PFSK-1 (cell line): Measurements from ENCODE around the gene YWHAG.

ENCODE experiments used
- FOXP2 ChIP-seq: optimal IDR thresholded peaks from 2 replicates; pipeline ENCODE3; 2011; ENCODE audit warnings: borderline replicate concordance, control low read depth, inconsistent platforms; ENCODE audit not compliant: insufficient read depth; ENCODE audit errors: extremely low read length, extremely low read depth
- POLR2AphosphoS5 ChIP-seq: IDR thresholded peaks from 2 replicates; pipeline ENCODE4 v1.6.1; 2012; ENCODE audit warnings: low read depth, mild to moderate bottlenecking, control low read depth, low read length, moderate library complexity
- SIN3A ChIP-seq: IDR thresholded peaks from 2 replicates; pipeline ENCODE4 v1.6.1; 2012; ENCODE audit warnings: mild to moderate bottlenecking, low read length, moderate library complexity, borderline replicate concordance; ENCODE audit not compliant: insufficient read depth
- TAF1 ChIP-seq: IDR thresholded peaks from 2 replicates; pipeline ENCODE4 v1.6.1; 2012; ENCODE audit warnings: low read length, control low read depth, borderline replicate concordance; ENCODE audit not compliant: insufficient read depth
- TF ChIP-seq, protein P1 (sequence below), 2 experiments: IDR thresholded peaks; 2 replicates each; pipeline versions ENCODE4 v1.6.1 to v1.8.0; 2011 to 2012; ENCODE audit warnings: low read depth in 2 of 2, low read length in 2 of 2, control low read depth in 1 of 2, inconsistent platforms in 1 of 2, mild to moderate bottlenecking in 1 of 2, moderate library complexity in 1 of 2; ENCODE audit not compliant: insufficient read depth in 1 of 2

DNA sequence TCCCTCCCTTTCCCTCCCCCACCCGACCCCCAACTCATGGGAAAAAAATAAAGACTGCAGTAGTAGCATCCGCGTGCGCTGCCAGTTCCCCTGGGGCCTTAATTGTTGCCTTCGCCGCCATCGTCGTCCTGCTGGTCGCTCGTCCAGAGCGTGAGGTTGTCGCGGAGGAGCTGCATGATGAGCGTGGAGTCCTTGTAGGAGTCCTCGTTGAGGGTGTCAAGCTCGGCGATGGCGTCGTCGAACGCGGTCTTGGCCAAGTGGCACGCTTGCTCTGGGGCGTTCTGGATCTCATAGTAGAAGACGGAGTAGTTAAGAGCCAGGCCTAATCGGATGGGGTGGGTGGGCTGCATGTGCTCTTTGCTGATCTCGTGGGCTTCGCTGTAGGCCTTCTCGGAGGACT is 29.3 kb downstream of the YWHAG start:
- TF ChIP-seq POLR2AphosphoS5 (no peak), SIN3A (no peak), TAF1 (no peak), FOXP2 (no peak)
- TF ChIP-seq, protein P1, sequence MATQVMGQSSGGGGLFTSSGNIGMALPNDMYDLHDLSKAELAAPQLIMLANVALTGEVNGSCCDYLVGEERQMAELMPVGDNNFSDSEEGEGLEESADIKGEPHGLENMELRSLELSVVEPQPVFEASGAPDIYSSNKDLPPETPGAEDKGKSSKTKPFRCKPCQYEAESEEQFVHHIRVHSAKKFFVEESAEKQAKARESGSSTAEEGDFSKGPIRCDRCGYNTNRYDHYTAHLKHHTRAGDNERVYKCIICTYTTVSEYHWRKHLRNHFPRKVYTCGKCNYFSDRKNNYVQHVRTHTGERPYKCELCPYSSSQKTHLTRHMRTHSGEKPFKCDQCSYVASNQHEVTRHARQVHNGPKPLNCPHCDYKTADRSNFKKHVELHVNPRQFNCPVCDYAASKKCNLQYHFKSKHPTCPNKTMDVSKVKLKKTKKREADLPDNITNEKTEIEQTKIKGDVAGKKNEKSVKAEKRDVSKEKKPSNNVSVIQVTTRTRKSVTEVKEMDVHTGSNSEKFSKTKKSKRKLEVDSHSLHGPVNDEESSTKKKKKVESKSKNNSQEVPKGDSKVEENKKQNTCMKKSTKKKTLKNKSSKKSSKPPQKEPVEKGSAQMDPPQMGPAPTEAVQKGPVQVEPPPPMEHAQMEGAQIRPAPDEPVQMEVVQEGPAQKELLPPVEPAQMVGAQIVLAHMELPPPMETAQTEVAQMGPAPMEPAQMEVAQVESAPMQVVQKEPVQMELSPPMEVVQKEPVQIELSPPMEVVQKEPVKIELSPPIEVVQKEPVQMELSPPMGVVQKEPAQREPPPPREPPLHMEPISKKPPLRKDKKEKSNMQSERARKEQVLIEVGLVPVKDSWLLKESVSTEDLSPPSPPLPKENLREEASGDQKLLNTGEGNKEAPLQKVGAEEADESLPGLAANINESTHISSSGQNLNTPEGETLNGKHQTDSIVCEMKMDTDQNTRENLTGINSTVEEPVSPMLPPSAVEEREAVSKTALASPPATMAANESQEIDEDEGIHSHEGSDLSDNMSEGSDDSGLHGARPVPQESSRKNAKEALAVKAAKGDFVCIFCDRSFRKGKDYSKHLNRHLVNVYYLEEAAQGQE (IDR thresholded peaks at IDR 0.05; ENCODE audit: insufficient read depth in 1 of 2, low read depth in 2 of 2, low read length in 2 of 2): no peak
